GM18517 (cell line): ENCODE measurements around the gene HAUS5.
"Not testable (repeated sequence)": the region's sequence is repeated elsewhere in the genome, so short reads cannot be mapped to it uniquely, and the experiment has no call there.

Experiments
- ATAC-seq: cut with Tn5 transposase; IDR thresholded peaks from one replicate; pipeline ENCODE4 v1.9.1; 2021; ENCODE audit warnings: mild to moderate bottlenecking, moderate library complexity; ENCODE audit not compliant: unreplicated experiment

The HAUS5 gene

GRCh38 chr19:35641515-35642151, 29.1 kb downstream of the HAUS5 start, which contains the start of gene ETV2:
TSS of gene ETV2 (plus strand) at chr19:35641745. CDS start at chr19:35642461, 716 bp downstream.
- ATAC-seq: no peak

GRCh38 chr19:35642312-35642711, 29.8 kb downstream of the HAUS5 start:
- ATAC-seq: no peak

- no peak for ATAC-seq
These were observed 30.3 kb downstream of the HAUS5 start for GRCh38 chr19:35642798-35643254.

- ATAC-seq: no peak
These were observed 31.0 kb downstream of the HAUS5 start for GRCh38 chr19:35643255-35644205.

- peak; percentile 59 for ATAC-seq
These were observed 31.9 kb downstream of the HAUS5 start for GRCh38 chr19:35644206-35644986.

- no peak for ATAC-seq
These were observed 32.6 kb downstream of the HAUS5 start for GRCh38 chr19:35644987-35645679.

GRCh38 chr19:35645680-35646511, 33.4 kb downstream of the HAUS5 start:
- ATAC-seq: no peak

- peak; percentile 65 for ATAC-seq
These were observed 35.8 kb downstream of the HAUS5 start, which contains the start of gene COX6B1 for GRCh38 chr19:35648017-35648961. TSS of gene COX6B1 (plus strand) at chr19:35648323. CDS start at chr19:35651244, 2,921 bp downstream.

- ATAC-seq: no peak
These were observed 38.0 kb downstream of the HAUS5 start for GRCh38 chr19:35650581-35650980.

GRCh38 chr19:35654828-35655227, 42.3 kb downstream of the HAUS5 start:
- ATAC-seq: not testable (repeated sequence)

GRCh38 chr19:35655600-35655999, 43.1 kb downstream of the HAUS5 start:
- no peak for ATAC-seq

- ATAC-seq: no peak
These were observed 44.2 kb downstream of the HAUS5 start for GRCh38 chr19:35656700-35657099.

GRCh38 chr19:35657904-35658700, 45.6 kb downstream of the HAUS5 start:
- no peak for ATAC-seq

- ATAC-seq: no peak
These were observed 49.4 kb downstream of the HAUS5 start for GRCh38 chr19:35661995-35662340.

GRCh38 chr19:35663981-35664380, 51.4 kb downstream of the HAUS5 start:
- ATAC-seq: no peak

GRCh38 chr19:35665157-35665556, 52.6 kb downstream of the HAUS5 start:
- no peak for ATAC-seq

- no peak for ATAC-seq
These were observed 53.1 kb downstream of the HAUS5 start for GRCh38 chr19:35665604-35666003.
